Measurements from ENCODE around the gene C10orf62.

GRCh38 chr10:97587183-97587582 is 2.3 kb upstream of the C10orf62 start:
- TF ChIP-seq GATA2 (IDR thresholded peaks at IDR 0.05; ENCODE audit: low read depth, low read length) (no peak), GATA3 (IDR thresholded peaks at IDR 0.05; ENCODE audit: low read depth, low read length) (no peak)

All from SH-SY5Y (cell line).